H9 (cell line): Measurements from ENCODE around the gene SUV39H2. TPM values are rescaled to one million over a fixed set of nuclear protein-coding genes. Genes with fewer than 3 reads are reported as not detected.
"Not testable (repeated sequence)": the region's sequence is repeated elsewhere in the genome, so short reads cannot be mapped to it uniquely, and the experiment has no call there.

Experiments used
- DNase-seq: peaks from one replicate; pipeline ENCODE4 v3.0.0-alpha.2; 2017
- H2AFZ ChIP-seq: one replicate; pipeline ENCODE4 v1.6.1; 2013; ENCODE audit warnings: mild to moderate bottlenecking, low read length, control low read depth, moderate library complexity
- H2AK5ac ChIP-seq: 2 replicates; pipeline ENCODE4 v1.6.1; 2013; ENCODE audit warnings: low read length, control low read depth, mixed read lengths; ENCODE audit not compliant: insufficient read length
- H2BK120ac ChIP-seq: one replicate; pipeline ENCODE4 v1.6.1; 2013; ENCODE audit warnings: low read depth, mild to moderate bottlenecking, low read length, control low read depth, inconsistent platforms; ENCODE audit not compliant: poor library complexity, severe bottlenecking
- H2BK12ac ChIP-seq: 2 replicates; pipeline ENCODE4 v1.6.1; 2013; ENCODE audit warnings: low read length, control low read depth, mixed read lengths, low read depth; ENCODE audit not compliant: insufficient read length
- H2BK15ac ChIP-seq: 2 replicates; pipeline ENCODE4 v1.6.1; 2013; ENCODE audit warnings: low read depth, low read length, control low read depth
- H2BK20ac ChIP-seq: one replicate; pipeline ENCODE4 v1.6.1; 2013; ENCODE audit warnings: low read depth, mild to moderate bottlenecking, low read length, control low read depth, inconsistent platforms; ENCODE audit not compliant: poor library complexity, severe bottlenecking
- H2BK5ac ChIP-seq: 2 replicates; pipeline ENCODE4 v1.6.1; 2013; ENCODE audit warnings: low read length, control low read depth, mixed read lengths; ENCODE audit not compliant: insufficient read length
- H3K14ac ChIP-seq: 2 replicates; pipeline ENCODE4 v1.6.1; 2013; ENCODE audit warnings: low read length, control low read depth; ENCODE audit not compliant: insufficient read depth
- H3K18ac ChIP-seq: 2 replicates; pipeline ENCODE4 v1.6.1; 2013; ENCODE audit warnings: low read depth, mild to moderate bottlenecking, mixed read lengths, low read length, control low read depth; ENCODE audit not compliant: insufficient read length
- H3K23ac ChIP-seq: 2 replicates; pipeline ENCODE4 v1.6.1; 2013; ENCODE audit warnings: low read length, control low read depth, mixed read lengths, low read depth; ENCODE audit not compliant: insufficient read length
- H3K23me2 ChIP-seq: 2 replicates; pipeline ENCODE4 v1.6.1; 2013; ENCODE audit warnings: low read depth, mild to moderate bottlenecking, mixed read lengths, low read length, control low read depth; ENCODE audit not compliant: insufficient read length, poor library complexity, severe bottlenecking
- H3K27ac ChIP-seq: 2 replicates; pipeline ENCODE4 v1.5.1; 2013; ENCODE audit warnings: low read length, control low read depth, mixed read lengths, low read depth; ENCODE audit not compliant: insufficient read length
- H3K27me3 ChIP-seq: 2 replicates; pipeline ENCODE4 v1.6.1; 2013; ENCODE audit warnings: low read length, control low read depth, inconsistent platforms; ENCODE audit not compliant: insufficient read depth
- H3K4ac ChIP-seq: 2 replicates; pipeline ENCODE4 v1.6.1; 2013; ENCODE audit warnings: low read depth, mild to moderate bottlenecking, control low read depth, inconsistent platforms, low read length, moderate library complexity
- H3K4me1 ChIP-seq: 2 replicates; pipeline ENCODE4 v1.6.1; 2013; ENCODE audit warnings: low read length, control low read depth, inconsistent platforms; ENCODE audit not compliant: insufficient read depth
- H3K4me2 ChIP-seq: 2 replicates; pipeline ENCODE4 v1.6.1; 2013; ENCODE audit warnings: low read length, control low read depth, mixed read lengths; ENCODE audit not compliant: insufficient read length, insufficient read depth
- H3K56ac ChIP-seq: 2 replicates; pipeline ENCODE4 v1.6.1; 2013; ENCODE audit warnings: low read depth, mild to moderate bottlenecking, mixed read lengths, low read length, control low read depth; ENCODE audit not compliant: insufficient read length
- H3K79me1 ChIP-seq: 2 replicates; pipeline ENCODE4 v1.6.1; 2013; ENCODE audit warnings: low read depth, mild to moderate bottlenecking, moderate library complexity, low read length, control low read depth, inconsistent platforms; ENCODE audit not compliant: insufficient read depth, poor library complexity, severe bottlenecking
- H3K79me2 ChIP-seq: 2 replicates; pipeline ENCODE4 v1.6.1; 2013; ENCODE audit warnings: low read length, control low read depth, inconsistent platforms; ENCODE audit not compliant: insufficient read depth
- H3K9ac ChIP-seq: 2 replicates; pipeline ENCODE4 v1.6.1; 2013; ENCODE audit warnings: low read length, control low read depth, mixed read lengths; ENCODE audit not compliant: insufficient read length; ENCODE audit errors: extremely low read depth
- H3K9me3 ChIP-seq: one replicate; pipeline ENCODE4 v1.6.1; 2013; ENCODE audit warnings: low read depth, low read length, inconsistent platforms; ENCODE audit not compliant: control insufficient read depth
- H3T11ph ChIP-seq: one replicate; pipeline ENCODE4 v1.6.1; 2013; ENCODE audit warnings: mild to moderate bottlenecking, low read length, control low read depth, inconsistent platforms
- H4K20me1 ChIP-seq: one replicate; pipeline ENCODE4 v1.6.1; 2013; ENCODE audit not compliant: control insufficient read depth, insufficient read length, insufficient read depth
- H4K5ac ChIP-seq: 2 replicates; pipeline ENCODE4 v1.6.1; 2013; ENCODE audit warnings: low read depth, mild to moderate bottlenecking, mixed read lengths, low read length, control low read depth; ENCODE audit not compliant: insufficient read length
- H4K8ac ChIP-seq: replicated peaks from 2 replicates; pipeline ENCODE4 v1.6.1; 2013; ENCODE audit warnings: low read length, control low read depth, mixed read lengths, low read depth; ENCODE audit not compliant: insufficient read length
- H4K91ac ChIP-seq: 2 replicates; pipeline ENCODE4 v1.6.1; 2013; ENCODE audit warnings: low read depth, mild to moderate bottlenecking, moderate library complexity, mixed read lengths, low read length, control low read depth; ENCODE audit not compliant: insufficient read length
- H3K27ac Mint-ChIP-seq, 3 experiments: 2 replicates in 2 of 3; 3 replicates in 1 of 3; pipeline ENCODE4 v1.8.0; 2020 to 2021; ENCODE audit warnings: mixed read lengths in 3 of 3, mild to moderate bottlenecking in 1 of 3, moderate library complexity in 1 of 3
- H3K27me3 Mint-ChIP-seq: 2 replicates; pipeline ENCODE4 v1.8.0; 2021; ENCODE audit warnings: low read depth, mild to moderate bottlenecking, moderate library complexity, mixed read lengths
- H3K36me3 Mint-ChIP-seq, 3 experiments: 2 replicates in 2 of 3; 3 replicates in 1 of 3; pipeline ENCODE4 v1.8.0; 2020 to 2021; ENCODE audit warnings: low read depth in 3 of 3, mixed read lengths in 3 of 3; ENCODE audit not compliant: insufficient read depth in 1 of 3
- H3K4me1 Mint-ChIP-seq, 2 experiments: 2 replicates each; pipeline ENCODE4 v1.8.0; 2020; ENCODE audit warnings: mixed read lengths in 2 of 2
- H3K4me3 Mint-ChIP-seq, 2 experiments: 2 replicates in 1 of 2; 3 replicates in 1 of 2; pipeline ENCODE4 v1.8.0; 2020 to 2021; ENCODE audit warnings: mild to moderate bottlenecking in 2 of 2, mixed read lengths in 2 of 2, moderate library complexity in 1 of 2
- H3K9me3 Mint-ChIP-seq, 2 experiments: 2 replicates in 1 of 2; 3 replicates in 1 of 2; pipeline ENCODE4 v1.8.0; 2020; ENCODE audit warnings: mild to moderate bottlenecking in 2 of 2, mixed read lengths in 2 of 2, moderate library complexity in 1 of 2
- WGBS: extraction: QIAGEN DNeasy Blood & Tissue Kit; methylation state at CpG from one replicate; pipeline ENCODE4 v1.1.7; 2013; ENCODE audit warnings: missing lambda C conversion rate, low lambda C conversion rate, mixed read lengths; ENCODE audit not compliant: insufficient read length; ENCODE audit errors: extremely low coverage; 5-methylcytosine and 5-hydroxymethylcytosine counted together
- total RNA-seq: library from RNA; stranded (reverse); gene quantifications from 2 replicates; pipeline ENCODE4 v1.2.1, GENCODE V29; 2021
- TF ChIP-seq, protein P1 (sequence below): fragments of 200-600 bp; sonication (generic); conservative IDR thresholded peaks from 3 replicates; pipeline ENCODE4 v1.8.0; 2021; ENCODE audit warnings: antibody characterized with exemption, mild to moderate bottlenecking

SUV39H2 gene
- total RNA-seq, 1 experiment from 2014 or later: 59.7 TPM

- no peak overlapping the region for H4K91ac ChIP-seq
- no peak overlapping the region for H3K27ac ChIP-seq
- H3K4ac ChIP-seq: no peak overlapping the region
- H3K79me1 ChIP-seq: no peaks in the 10 kb centered on the region
- no peak overlapping the region for H3K9ac ChIP-seq
- no peak overlapping the region for H2BK20ac ChIP-seq
- no peak overlapping the region for H2BK12ac ChIP-seq
- H2BK15ac ChIP-seq: no peak overlapping the region
- H4K20me1 ChIP-seq: no peaks in the 10 kb centered on the region
- Mint-ChIP-seq H3K36me3 (peaks cover 24 to 54% (median 47%) of the 10 kb centered on the region in 3 experiments; a peak in 6 of 7 replicates), H3K9me3 (no peaks in the 10 kb centered on the region), H3K4me3 (no peak overlapping the region), H3K4me1 (peaks cover 0 to 2% of the 10 kb centered on the region in 2 experiments; a peak in 1 of 4 replicates), H3K27me3 (no peaks in the 10 kb centered on the region), H3K27ac (no peak overlapping the region)
- H3K56ac ChIP-seq: no peak overlapping the region
- no peaks in the 10 kb centered on the region for H3K23me2 ChIP-seq
- H3K79me2 ChIP-seq: no peaks in the 10 kb centered on the region
- H2BK5ac ChIP-seq: no peak overlapping the region
- H2AFZ ChIP-seq: no peak overlapping the region
- H2BK120ac ChIP-seq: no peak overlapping the region
- TF ChIP-seq, protein P1, sequence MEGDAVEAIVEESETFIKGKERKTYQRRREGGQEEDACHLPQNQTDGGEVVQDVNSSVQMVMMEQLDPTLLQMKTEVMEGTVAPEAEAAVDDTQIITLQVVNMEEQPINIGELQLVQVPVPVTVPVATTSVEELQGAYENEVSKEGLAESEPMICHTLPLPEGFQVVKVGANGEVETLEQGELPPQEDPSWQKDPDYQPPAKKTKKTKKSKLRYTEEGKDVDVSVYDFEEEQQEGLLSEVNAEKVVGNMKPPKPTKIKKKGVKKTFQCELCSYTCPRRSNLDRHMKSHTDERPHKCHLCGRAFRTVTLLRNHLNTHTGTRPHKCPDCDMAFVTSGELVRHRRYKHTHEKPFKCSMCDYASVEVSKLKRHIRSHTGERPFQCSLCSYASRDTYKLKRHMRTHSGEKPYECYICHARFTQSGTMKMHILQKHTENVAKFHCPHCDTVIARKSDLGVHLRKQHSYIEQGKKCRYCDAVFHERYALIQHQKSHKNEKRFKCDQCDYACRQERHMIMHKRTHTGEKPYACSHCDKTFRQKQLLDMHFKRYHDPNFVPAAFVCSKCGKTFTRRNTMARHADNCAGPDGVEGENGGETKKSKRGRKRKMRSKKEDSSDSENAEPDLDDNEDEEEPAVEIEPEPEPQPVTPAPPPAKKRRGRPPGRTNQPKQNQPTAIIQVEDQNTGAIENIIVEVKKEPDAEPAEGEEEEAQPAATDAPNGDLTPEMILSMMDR: no peak
- H4K5ac ChIP-seq: no peak overlapping the region
- H3K14ac ChIP-seq: no peak overlapping the region
- H3K9me3 ChIP-seq: no peaks in the 10 kb centered on the region
- no peak overlapping the region for H3K23ac ChIP-seq
- no peak for DNase-seq
- no peak overlapping the region for H2AK5ac ChIP-seq
- H3K4me2 ChIP-seq: no peak overlapping the region
- H3K18ac ChIP-seq: no peak overlapping the region
- H3T11ph ChIP-seq: no peak overlapping the region
- no peaks in the 10 kb centered on the region for H3K27me3 ChIP-seq
- H3K4me1 ChIP-seq: no peaks in the 10 kb centered on the region
- no CpG with 5 or more reads among the region's 2 CpGs for WGBS
- no peak overlapping the region for H4K8ac ChIP-seq
These were observed 57.9 kb downstream of the SUV39H2 start for GRCh38 chr10:14936584-14936983.

DNA sequence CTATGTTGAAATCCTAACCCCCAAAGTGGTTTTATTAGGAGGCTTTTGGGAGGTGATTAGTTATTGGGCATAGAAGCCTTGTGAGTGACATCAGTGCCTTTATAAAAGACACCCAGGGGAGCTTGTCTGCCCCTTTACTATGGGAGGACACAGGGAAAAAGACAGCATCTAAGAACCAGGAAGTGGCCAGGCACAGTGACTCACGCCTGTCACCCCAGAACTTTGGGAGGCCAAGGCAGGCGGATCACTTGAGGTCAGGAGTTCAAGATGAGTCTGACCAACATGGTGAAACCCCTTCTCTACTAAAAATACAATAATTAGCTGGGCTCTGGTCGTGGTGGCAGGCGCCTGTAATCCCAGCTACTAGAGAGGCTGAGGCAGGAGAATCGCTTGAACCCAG lies 60.3 kb downstream of the SUV39H2 start:
- H2BK120ac ChIP-seq, H4K8ac ChIP-seq, H3K27me3 ChIP-seq, H3T11ph ChIP-seq, H3K4me2 ChIP-seq, H3K4me3 Mint-ChIP-seq, DNase-seq, H3K14ac ChIP-seq, H3K9me3 ChIP-seq, H3K18ac ChIP-seq, H3K27ac Mint-ChIP-seq, H2AK5ac ChIP-seq, H2AFZ ChIP-seq, H3K9me3 Mint-ChIP-seq, H3K4ac ChIP-seq, H3K27me3 Mint-ChIP-seq, H2BK15ac ChIP-seq, H3K23ac ChIP-seq, H3K9ac ChIP-seq, H4K20me1 ChIP-seq, H4K91ac ChIP-seq, H3K23me2 ChIP-seq, H3K4me1 ChIP-seq, H3K56ac ChIP-seq, H3K27ac ChIP-seq, H3K79me2 ChIP-seq, H3K4me1 Mint-ChIP-seq, H2BK5ac ChIP-seq, H3K79me1 ChIP-seq, H2BK20ac ChIP-seq, H2BK12ac ChIP-seq, H4K5ac ChIP-seq: not testable (repeated sequence)
- peaks cover 9 to 54% (median 41%) of the 10 kb centered on the region in 3 experiments; a peak in 6 of 7 replicates for H3K36me3 Mint-ChIP-seq
- WGBS: no CpG with 5 or more reads among the region's 5 CpGs
